GM12878 (cell line): ENCODE results near the gene AP3D1. TPM values are rescaled to one million over a fixed set of nuclear protein-coding genes. Genes with fewer than 3 reads are reported as not detected.
A peak's percentile ranks its signal among the peaks of the same experiment; 100 is the strongest.

Experiments used
- BCL11A ChIP-seq: IDR thresholded peaks from 2 replicates; pipeline ENCODE4 v1.6.1; 2011; ENCODE audit warnings: low read depth, low read length
- BCLAF1 ChIP-seq: fragments of 450-650 bp; IDR thresholded peaks from 2 replicates; pipeline ENCODE4 v1.6.1; 2017; ENCODE audit warnings: antibody characterized with exemption, mild to moderate bottlenecking, moderate library complexity
- BHLHE40 ChIP-seq, 2 experiments: fragments of 450-650 bp in 1 of 2; IDR thresholded peaks; 2 replicates each; pipeline ENCODE4 v1.6.1; 2011 to 2017; ENCODE audit warnings: low read depth in 2 of 2, borderline replicate concordance in 1 of 2, improper control_type of control experiment in 1 of 2, low read length in 1 of 2, mild to moderate bottlenecking in 1 of 2
- CEBPZ ChIP-seq: fragments of 150-350 bp; IDR thresholded peaks from 2 replicates; pipeline ENCODE4 v1.6.1; 2016; ENCODE audit warnings: low read depth, low read length
- EGR1 ChIP-seq, 2 experiments: IDR thresholded peaks; 1 replicate in 1 of 2; 2 replicates in 1 of 2; pipeline ENCODE4 v1.6.1; 2011 to 2012; ENCODE audit warnings: low read depth in 2 of 2, low read length in 2 of 2, borderline replicate concordance in 1 of 2, mild to moderate bottlenecking in 1 of 2, moderate library complexity in 1 of 2
- ETV6 ChIP-seq, 2 experiments: fragments of 450-650 bp in 1 of 2; IDR thresholded peaks in 1 of 2; conservative IDR thresholded peaks in 1 of 2; 2 replicates each; pipeline ENCODE4 v1.6.1; 2014; ENCODE audit warnings: antibody characterized with exemption in 1 of 2, borderline replicate concordance in 1 of 2, low read depth in 1 of 2, mild to moderate bottlenecking in 1 of 2, moderate library complexity in 1 of 2
- FOXM1 ChIP-seq: IDR thresholded peaks from 2 replicates; pipeline ENCODE4 v1.6.1; 2012; ENCODE audit warnings: low read depth, mild to moderate bottlenecking, inconsistent platforms, low read length, moderate library complexity
- JUND ChIP-seq: IDR thresholded peaks from 2 replicates; pipeline ENCODE4 v1.6.1; 2012; ENCODE audit warnings: low read depth, mild to moderate bottlenecking, low read length, improper control_type of control experiment, moderate library complexity
- KLF5 ChIP-seq: fragments of 450-650 bp; IDR thresholded peaks from 2 replicates; pipeline ENCODE4 v1.6.1; 2014; ENCODE audit warnings: mild to moderate bottlenecking; ENCODE audit not compliant: partially characterized antibody
- MEF2B ChIP-seq: fragments of 450-650 bp; IDR thresholded peaks from 2 replicates; pipeline ENCODE4 v1.6.1; 2018; ENCODE audit warnings: mild to moderate bottlenecking, moderate library complexity; ENCODE audit not compliant: partially characterized antibody, poor library complexity, severe bottlenecking
- MYB ChIP-seq: fragments of 150-350 bp; IDR thresholded peaks from 2 replicates; pipeline ENCODE4 v1.6.1; 2014; ENCODE audit warnings: mild to moderate bottlenecking, low read depth, low read length, borderline replicate concordance
- MYC ChIP-seq: IDR thresholded peaks from 2 replicates; pipeline ENCODE4 v1.6.1; 2011; ENCODE audit warnings: mild to moderate bottlenecking, low read length, moderate library complexity, inconsistent platforms; ENCODE audit not compliant: insufficient read depth, insufficient replicate concordance, insufficient read length, severe bottlenecking
- PKNOX1 ChIP-seq: fragments of 450-650 bp; IDR thresholded peaks from 2 replicates; pipeline ENCODE4 v1.6.1; 2016; ENCODE audit warnings: mild to moderate bottlenecking
- RELA ChIP-seq: fragments of 450-650 bp; IDR thresholded peaks from 2 replicates; pipeline ENCODE4 v1.8.0; 2014; ENCODE audit warnings: borderline replicate concordance; ENCODE audit not compliant: partially characterized antibody
- SUZ12 ChIP-seq: fragments of 200-600 bp; sonication (generic); IDR thresholded peaks from one replicate; pipeline ENCODE4 v1.6.1; 2018; ENCODE audit warnings: antibody characterized with exemption, mild to moderate bottlenecking; ENCODE audit not compliant: unreplicated experiment
- TCF3 ChIP-seq: IDR thresholded peaks from 2 replicates; pipeline ENCODE4 v1.6.1; 2012; ENCODE audit warnings: low read depth, mild to moderate bottlenecking, low read length, borderline replicate concordance; ENCODE audit not compliant: insufficient read depth
- polyA plus RNA-seq, 11 experiments: library from polyadenylated mRNA; depleted of rRNA in 4 of 11; unstranded in 6 of 11; stranded (reverse) in 5 of 11; fragments of >200 nt; fragmentation: Nextera tagmentation in 4 of 11; fragmentation: Illumina TruSeq in 1 of 11; extraction: Ambion mirVana in 4 of 11; extraction: Trizol in 1 of 11; gene quantifications; 1 replicate in 1 of 11; 2 replicates in 10 of 11; pipeline versions ENCODE4 v1.2.1 to v1.2.3, GENCODE V29; 2011 to 2016; ENCODE audit warnings: inconsistent platforms in 2 of 11, missing spikeins in 2 of 11, low read depth in 1 of 11
- total RNA-seq, 4 experiments: library from RNA; depleted of rRNA in 3 of 4; stranded (reverse); fragments of >200 nt in 3 of 4; fragmentation: Illumina TruSeq in 1 of 4; extraction: Trizol in 1 of 4; gene quantifications; 2 replicates each; pipeline versions ENCODE4 v1.2.1 to v1.2.3, GENCODE V29; 2013 to 2021
- TF ChIP-seq, protein P1 (sequence below): IDR thresholded peaks from 2 replicates; pipeline ENCODE4 v1.6.1; 2011; ENCODE audit warnings: low read depth, low read length, improper control_type of control experiment, borderline replicate concordance
- TF ChIP-seq, protein P2 (sequence below): IDR thresholded peaks from 2 replicates; pipeline ENCODE4 v1.6.1; 2011; ENCODE audit warnings: mild to moderate bottlenecking, low read depth, low read length, moderate library complexity; ENCODE audit not compliant: insufficient replicate concordance

The AP3D1 gene
- total and polyA plus RNA-seq, 10 of the 15 experiments (the other 5 are each of a cell fraction or from before 2014, with no cell fraction given): 1.5 to 108 (median 59.1) TPM

GRCh38 chr19:2087621-2088100, 63.7 kb downstream of the AP3D1 start (continued):
- TF ChIP-seq TCF3 (peak; percentile 77; the same call in 1 of the 2 replicates), PKNOX1 (0 out of 2 replicates have a peak, but pooled peaks have one; percentile 4), BHLHE40 (IDR thresholded peaks at IDR 0.05; ENCODE audit: borderline replicate concordance in 1 of 2, low read depth in 2 of 2, low read length in 1 of 2) (peak; percentile 38 to 50; a peak in 2 of 4 replicates), KLF5 (no peak), BCLAF1 (no peak), JUND (no peak), RELA (no peak), MEF2B (peak; percentile 25), CEBPZ (no peak), ETV6 (conservative IDR thresholded peaks at IDR 0.05 in 1 of 2, IDR thresholded peaks at IDR 0.05 in 1 of 2; ENCODE audit: borderline replicate concordance in 1 of 2, low read depth in 1 of 2) (0 out of 4 replicates have a peak, but pooled peaks of 1 of the 2 experiments have one; percentile 3), BCL11A (no peak), SUZ12 (no peak), FOXM1 (no peak), EGR1 (IDR thresholded peaks at IDR 0.05; ENCODE audit: borderline replicate concordance in 1 of 2, low read depth in 2 of 2, low read length in 2 of 2) (peak in 1 of 2 experiments; percentile 45; a peak in 1 of 3 replicates), MYC (no peak), MYB (no peak; the same call in 1 of the 2 replicates)
- TF ChIP-seq, protein P1, sequence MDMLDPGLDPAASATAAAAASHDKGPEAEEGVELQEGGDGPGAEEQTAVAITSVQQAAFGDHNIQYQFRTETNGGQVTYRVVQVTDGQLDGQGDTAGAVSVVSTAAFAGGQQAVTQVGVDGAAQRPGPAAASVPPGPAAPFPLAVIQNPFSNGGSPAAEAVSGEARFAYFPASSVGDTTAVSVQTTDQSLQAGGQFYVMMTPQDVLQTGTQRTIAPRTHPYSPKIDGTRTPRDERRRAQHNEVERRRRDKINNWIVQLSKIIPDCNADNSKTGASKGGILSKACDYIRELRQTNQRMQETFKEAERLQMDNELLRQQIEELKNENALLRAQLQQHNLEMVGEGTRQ: no peak
- TF ChIP-seq, protein P2, sequence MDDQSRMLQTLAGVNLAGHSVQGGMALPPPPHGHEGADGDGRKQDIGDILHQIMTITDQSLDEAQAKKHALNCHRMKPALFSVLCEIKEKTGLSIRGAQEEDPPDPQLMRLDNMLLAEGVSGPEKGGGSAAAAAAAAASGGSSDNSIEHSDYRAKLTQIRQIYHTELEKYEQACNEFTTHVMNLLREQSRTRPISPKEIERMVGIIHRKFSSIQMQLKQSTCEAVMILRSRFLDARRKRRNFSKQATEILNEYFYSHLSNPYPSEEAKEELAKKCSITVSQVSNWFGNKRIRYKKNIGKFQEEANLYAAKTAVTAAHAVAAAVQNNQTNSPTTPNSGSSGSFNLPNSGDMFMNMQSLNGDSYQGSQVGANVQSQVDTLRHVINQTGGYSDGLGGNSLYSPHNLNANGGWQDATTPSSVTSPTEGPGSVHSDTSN: peak; percentile 10
